ENCODE results near the gene CLCN4.

Gene CLCN4

GRCh38 chrX:10195425-10195824 lies 38.6 kb downstream of the CLCN4 start:
- Histone ChIP-seq H3K4me3 (ENCODE audit: severe bottlenecking) (no peak overlapping the region), H3K36me3 (ENCODE audit: low read depth) (no peaks in the 10 kb centered on the region), H3K9me3 (ENCODE audit: severe bottlenecking) (no peaks in the 10 kb centered on the region), H3K27ac (ENCODE audit: poor library complexity, severe bottlenecking) (no peak overlapping the region), H3K4me1 (ENCODE audit: insufficient read depth, poor library complexity, severe bottlenecking) (no peaks in the 10 kb centered on the region), H3K27me3 (ENCODE audit: insufficient read depth, poor library complexity, severe bottlenecking) (no peaks in the 10 kb centered on the region)
- TF ChIP-seq, protein P1, sequence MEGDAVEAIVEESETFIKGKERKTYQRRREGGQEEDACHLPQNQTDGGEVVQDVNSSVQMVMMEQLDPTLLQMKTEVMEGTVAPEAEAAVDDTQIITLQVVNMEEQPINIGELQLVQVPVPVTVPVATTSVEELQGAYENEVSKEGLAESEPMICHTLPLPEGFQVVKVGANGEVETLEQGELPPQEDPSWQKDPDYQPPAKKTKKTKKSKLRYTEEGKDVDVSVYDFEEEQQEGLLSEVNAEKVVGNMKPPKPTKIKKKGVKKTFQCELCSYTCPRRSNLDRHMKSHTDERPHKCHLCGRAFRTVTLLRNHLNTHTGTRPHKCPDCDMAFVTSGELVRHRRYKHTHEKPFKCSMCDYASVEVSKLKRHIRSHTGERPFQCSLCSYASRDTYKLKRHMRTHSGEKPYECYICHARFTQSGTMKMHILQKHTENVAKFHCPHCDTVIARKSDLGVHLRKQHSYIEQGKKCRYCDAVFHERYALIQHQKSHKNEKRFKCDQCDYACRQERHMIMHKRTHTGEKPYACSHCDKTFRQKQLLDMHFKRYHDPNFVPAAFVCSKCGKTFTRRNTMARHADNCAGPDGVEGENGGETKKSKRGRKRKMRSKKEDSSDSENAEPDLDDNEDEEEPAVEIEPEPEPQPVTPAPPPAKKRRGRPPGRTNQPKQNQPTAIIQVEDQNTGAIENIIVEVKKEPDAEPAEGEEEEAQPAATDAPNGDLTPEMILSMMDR (IDR thresholded peaks at IDR 0.05; ENCODE audit: poor library complexity, severe bottlenecking) = no peak
- no peak for DNase-seq (ENCODE audit: low spot score)
- ATAC-seq (ENCODE audit: low read depth) = no peak

DNA sequence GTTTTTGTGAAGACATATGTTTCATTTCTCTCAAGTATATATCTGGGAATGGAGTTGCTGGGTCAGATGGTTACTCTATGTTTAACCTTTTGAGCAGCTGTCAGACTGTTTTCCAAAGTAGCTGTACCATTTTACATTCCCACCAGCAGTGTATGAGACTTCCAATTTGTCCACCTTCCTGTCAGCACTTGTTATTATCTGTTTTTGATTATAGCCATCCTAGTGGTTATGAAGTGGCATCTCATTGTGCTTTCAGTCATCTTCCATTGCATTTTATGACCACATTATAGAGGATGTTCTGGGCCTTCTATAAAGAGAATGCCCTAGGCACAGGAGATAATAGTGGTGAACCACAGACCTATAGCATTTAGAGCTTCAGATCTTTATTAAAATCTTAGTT lies 39.2 kb downstream of the CLCN4 start:
- no peak for ATAC-seq (ENCODE audit: low read depth)
- H3K36me3 ChIP-seq (ENCODE audit: low read depth) = no peaks in the 10 kb centered on the region
- no peaks in the 10 kb centered on the region for H3K4me1 ChIP-seq (ENCODE audit: insufficient read depth, poor library complexity, severe bottlenecking)
- no peaks in the 10 kb centered on the region for H3K9me3 ChIP-seq (ENCODE audit: severe bottlenecking)
- H3K4me3 ChIP-seq (ENCODE audit: severe bottlenecking) = no peak overlapping the region
- H3K27me3 ChIP-seq (ENCODE audit: insufficient read depth, poor library complexity, severe bottlenecking) = no peaks in the 10 kb centered on the region
- TF ChIP-seq, protein P1 (IDR thresholded peaks at IDR 0.05; ENCODE audit: poor library complexity, severe bottlenecking) = no peak
- no peak for DNase-seq (ENCODE audit: low spot score)
- H3K27ac ChIP-seq (ENCODE audit: poor library complexity, severe bottlenecking) = no peak overlapping the region

DNA sequence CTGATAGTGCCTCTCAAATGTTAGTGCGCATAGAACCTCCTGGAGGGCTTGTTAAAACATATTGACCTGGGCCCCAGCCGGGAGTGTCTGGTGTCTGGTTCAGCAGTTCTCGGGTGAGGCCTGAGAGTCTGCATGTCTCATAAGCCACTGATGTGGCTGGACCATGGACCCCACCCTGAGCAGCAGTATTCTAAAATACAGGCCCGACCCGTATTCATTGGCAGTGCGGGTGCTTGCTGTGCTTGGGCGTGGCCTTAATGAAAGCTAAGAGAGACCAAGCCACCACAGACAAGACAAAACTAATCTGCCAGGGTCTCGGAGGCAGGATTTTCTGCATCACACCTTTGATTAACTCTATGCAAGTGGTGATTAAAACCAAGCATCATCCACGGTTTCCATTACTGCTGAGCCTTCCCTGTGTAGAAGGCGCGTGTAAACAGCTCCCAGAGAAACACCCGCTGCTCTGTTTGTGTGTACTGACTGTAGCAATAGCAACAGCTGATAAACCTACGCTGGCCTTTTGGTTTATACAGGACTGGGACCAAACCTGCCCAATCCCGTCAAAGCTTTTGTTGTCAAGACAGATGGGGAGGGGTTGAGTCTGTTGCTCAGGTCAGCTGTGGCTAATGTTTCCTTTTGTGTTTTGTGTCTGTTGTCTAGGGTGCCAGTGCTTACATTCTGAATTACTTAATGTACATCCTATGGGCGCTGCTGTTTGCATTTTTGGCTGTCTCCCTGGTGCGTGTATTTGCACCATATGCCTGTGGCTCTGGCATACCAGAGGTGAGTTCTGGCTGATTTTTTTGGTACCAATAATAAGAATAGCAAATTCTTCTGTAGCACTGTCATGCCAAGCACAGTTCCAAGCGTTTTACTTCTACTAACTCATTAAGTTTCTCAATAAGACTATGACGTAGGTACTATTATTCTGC lies 40.8 kb downstream of the CLCN4 start:
- Histone ChIP-seq H3K9me3 (ENCODE audit: severe bottlenecking) (no peaks in the 10 kb centered on the region), H3K27me3 (ENCODE audit: insufficient read depth, poor library complexity, severe bottlenecking) (no peaks in the 10 kb centered on the region), H3K27ac (ENCODE audit: poor library complexity, severe bottlenecking) (no peak overlapping the region), H3K36me3 (ENCODE audit: low read depth) (no peaks in the 10 kb centered on the region), H3K4me1 (ENCODE audit: insufficient read depth, poor library complexity, severe bottlenecking) (no peaks in the 10 kb centered on the region), H3K4me3 (ENCODE audit: severe bottlenecking) (no peak overlapping the region)
- ATAC-seq (ENCODE audit: low read depth) = no peak
- no peak for DNase-seq (ENCODE audit: low spot score)
- TF ChIP-seq, protein P1 (IDR thresholded peaks at IDR 0.05; ENCODE audit: poor library complexity, severe bottlenecking) = no peak

DNA sequence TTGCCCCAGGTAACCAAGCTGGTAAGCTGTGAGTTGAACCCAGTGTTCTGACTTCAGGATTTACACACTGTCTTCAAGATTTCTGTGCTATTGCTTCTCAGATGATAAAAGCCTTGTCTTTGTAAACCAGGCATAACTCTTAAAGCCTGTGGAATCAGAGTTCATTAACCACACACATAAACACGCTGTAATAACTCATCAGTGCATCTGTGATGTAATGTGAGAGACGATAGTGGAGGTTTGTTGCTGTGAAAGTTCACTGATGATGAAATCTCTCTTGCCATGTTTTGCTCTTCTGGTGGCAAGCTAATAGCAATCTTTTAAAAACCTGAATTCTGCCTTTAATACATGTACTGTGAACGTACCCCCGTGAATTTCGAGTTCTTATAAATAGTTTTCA lies 41.5 kb downstream of the CLCN4 start:
- TF ChIP-seq, protein P1 (IDR thresholded peaks at IDR 0.05; ENCODE audit: poor library complexity, severe bottlenecking) = no peak
- DNase-seq (ENCODE audit: low spot score) (no peak), ATAC-seq (ENCODE audit: low read depth) (no peak)
- Histone ChIP-seq H3K4me3 (ENCODE audit: severe bottlenecking) (no peak overlapping the region), H3K27ac (ENCODE audit: poor library complexity, severe bottlenecking) (no peak overlapping the region), H3K4me1 (ENCODE audit: insufficient read depth, poor library complexity, severe bottlenecking) (no peaks in the 10 kb centered on the region), H3K36me3 (ENCODE audit: low read depth) (no peaks in the 10 kb centered on the region), H3K27me3 (ENCODE audit: insufficient read depth, poor library complexity, severe bottlenecking) (no peaks in the 10 kb centered on the region), H3K9me3 (ENCODE audit: severe bottlenecking) (no peaks in the 10 kb centered on the region)

DNA sequence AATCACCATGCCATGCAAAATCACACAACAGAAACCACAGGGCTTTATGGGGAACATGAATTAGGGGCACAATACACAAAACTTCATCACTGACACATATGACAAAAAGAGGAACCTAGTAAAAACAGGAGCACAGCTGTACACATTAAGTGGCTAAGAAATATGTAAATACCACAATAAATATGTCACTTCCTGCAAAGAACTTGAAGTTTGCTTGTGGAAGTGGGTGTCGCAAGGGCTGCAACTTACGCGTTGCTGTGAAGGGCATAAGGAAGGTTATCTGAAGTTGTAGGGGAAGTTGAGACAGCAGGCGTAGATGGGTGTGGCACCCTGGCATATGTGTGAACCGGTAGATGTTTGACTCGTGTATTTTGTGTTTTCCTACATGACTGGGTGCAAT lies 42.4 kb downstream of the CLCN4 start:
- Histone ChIP-seq H3K36me3 (ENCODE audit: low read depth) (no peaks in the 10 kb centered on the region), H3K27me3 (ENCODE audit: insufficient read depth, poor library complexity, severe bottlenecking) (no peaks in the 10 kb centered on the region), H3K27ac (ENCODE audit: poor library complexity, severe bottlenecking) (no peak overlapping the region), H3K4me3 (ENCODE audit: severe bottlenecking) (no peak overlapping the region), H3K4me1 (ENCODE audit: insufficient read depth, poor library complexity, severe bottlenecking) (no peaks in the 10 kb centered on the region), H3K9me3 (ENCODE audit: severe bottlenecking) (no peaks in the 10 kb centered on the region)
- no peak for DNase-seq (ENCODE audit: low spot score)
- TF ChIP-seq, protein P1 (IDR thresholded peaks at IDR 0.05; ENCODE audit: poor library complexity, severe bottlenecking) = no peak
- ATAC-seq (ENCODE audit: low read depth) = no peak

Measured in RWPE2 (cell line).